ENCODE data around the gene CXorf38.

The CXorf38 gene

GRCh38 chrX:40647307-40648197 lies at the start of gene CXorf38:
Gene CXorf38 (minus strand): TSS chrX:40647561. CDS start chrX:40647520, 41 bp downstream.
- DNase-seq (ENCODE audit: low read depth): peak; percentile 97

DNA sequence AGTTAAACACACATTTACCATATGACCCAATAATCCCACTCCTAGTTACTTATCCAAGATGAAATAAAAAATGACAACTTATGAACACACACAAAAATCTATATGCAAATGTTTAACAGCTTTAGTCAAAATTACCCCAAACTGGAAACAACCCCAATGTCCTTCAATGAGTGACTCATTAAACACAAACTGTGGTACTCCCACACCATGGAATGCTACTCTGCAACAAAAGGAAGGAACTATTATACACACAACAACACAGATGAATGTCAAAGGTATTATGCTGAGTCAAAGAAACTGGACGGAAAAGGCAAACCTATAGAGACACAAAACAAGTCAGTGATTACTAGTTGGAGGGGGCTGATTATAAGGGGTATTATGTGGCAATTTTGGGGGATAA lies 47.4 kb upstream of the CXorf38 start:
- no peak for DNase-seq (ENCODE audit: low read depth)

- no peak for DNase-seq (ENCODE audit: low read depth)
Observed at GRCh38 chrX:40688929-40689328, 41.6 kb upstream of the CXorf38 start.

DNA sequence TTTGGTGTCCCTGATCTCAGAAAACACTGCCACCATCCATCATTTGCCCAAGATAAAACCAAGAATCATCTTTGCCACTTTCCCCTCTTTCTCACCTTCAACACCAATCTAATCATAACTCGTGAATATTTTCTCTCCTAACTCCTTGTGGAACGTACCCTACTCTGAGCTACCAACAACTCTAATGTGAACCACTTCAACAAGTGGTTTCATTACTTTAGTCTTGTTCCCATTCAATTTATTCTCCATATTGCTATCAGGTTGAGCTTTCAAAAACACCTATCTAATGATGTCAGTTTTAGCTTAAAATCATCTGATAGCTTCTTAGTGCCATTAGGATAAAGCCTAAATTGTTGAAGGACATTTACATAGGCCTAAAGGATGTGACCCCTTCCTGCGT lies 39.8 kb upstream of the CXorf38 start:
- DNase-seq (ENCODE audit: low read depth): no peak

- DNase-seq (ENCODE audit: low read depth): no peak
Observed at GRCh38 chrX:40685362-40685918, 38.1 kb upstream of the CXorf38 start.

GRCh38 chrX:40684092-40684491 lies 36.7 kb upstream of the CXorf38 start:
- DNase-seq (ENCODE audit: low read depth): no peak

DNA sequence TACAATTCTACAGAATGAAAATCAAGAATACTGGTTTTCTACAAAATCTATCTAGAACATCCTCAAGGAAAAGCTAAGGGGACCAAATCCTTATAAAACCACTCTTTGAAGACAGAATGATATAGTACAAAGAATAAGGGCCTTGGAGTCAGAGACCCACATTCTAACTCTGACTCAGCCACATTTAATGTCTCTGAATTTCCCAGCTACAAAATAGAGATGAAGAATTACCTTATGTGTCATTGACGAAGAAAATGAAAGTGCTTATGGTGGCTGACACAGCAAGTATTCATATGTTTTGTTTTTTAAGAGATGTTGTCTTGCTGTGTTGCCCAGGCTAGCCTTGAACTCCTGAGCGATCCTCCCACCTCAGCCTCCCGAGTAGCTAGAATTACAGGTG lies 35.9 kb upstream of the CXorf38 start:
- no peak for DNase-seq (ENCODE audit: low read depth)

DNA sequence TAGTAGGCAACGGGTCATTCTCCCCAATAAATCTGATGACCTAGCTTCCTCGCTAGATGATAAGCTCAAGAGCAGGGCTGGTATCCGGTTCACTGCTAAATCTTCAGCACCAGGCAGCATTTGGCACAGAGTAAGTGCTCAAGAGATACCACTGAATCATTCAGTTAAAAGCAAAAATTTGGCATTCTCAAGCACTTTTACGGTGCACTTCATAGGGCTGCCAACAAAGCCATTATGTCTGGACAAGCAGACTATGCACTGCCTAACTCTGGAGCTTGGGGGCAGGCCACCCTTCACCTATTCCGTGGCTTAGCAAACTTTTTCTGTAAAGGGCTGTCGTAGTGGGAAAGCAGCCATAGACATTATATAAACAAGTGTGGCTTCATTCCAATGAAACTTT lies 23.8 kb upstream of the CXorf38 start:
- no peak for DNase-seq (ENCODE audit: low read depth)

DNA sequence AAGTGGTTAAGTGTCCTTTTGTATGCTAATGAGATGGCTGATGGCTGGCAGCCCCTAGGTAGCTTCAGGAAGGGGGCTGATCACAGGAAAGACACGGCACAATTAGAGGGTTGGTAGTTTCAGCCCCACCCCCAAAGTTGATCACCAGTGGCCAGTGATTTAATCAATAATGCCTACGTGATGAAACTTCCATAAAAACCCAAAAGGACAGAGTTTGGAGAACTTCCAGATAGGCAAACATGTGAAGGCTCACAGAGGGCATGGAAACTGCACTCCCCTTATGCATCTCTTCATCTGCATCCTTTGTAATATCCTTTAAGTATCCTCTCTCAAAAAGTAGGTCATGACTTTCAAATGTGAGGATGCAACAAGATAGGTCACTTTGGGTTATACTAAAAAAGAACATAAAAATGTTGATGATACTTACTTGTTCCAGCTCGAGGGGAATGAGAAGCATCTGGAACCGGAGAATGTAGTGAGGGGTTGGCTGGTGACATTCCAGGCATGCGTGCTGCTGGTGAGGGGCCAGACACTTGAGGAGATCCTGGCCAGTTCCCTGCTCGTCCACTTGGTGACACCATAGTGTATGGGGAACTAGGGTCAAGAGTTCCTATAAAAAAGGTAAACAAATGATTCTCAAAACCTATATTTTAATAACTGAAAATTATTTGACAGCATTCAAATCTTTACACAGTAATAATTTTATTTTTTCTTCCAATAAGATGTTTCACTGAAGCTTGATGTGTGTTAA lies 16.7 kb upstream of the CXorf38 start:
- no peak for DNase-seq (ENCODE audit: low read depth)

- DNase-seq (ENCODE audit: low read depth): no peak
Observed at GRCh38 chrX:40663078-40663740, 15.8 kb upstream of the CXorf38 start.

DNA sequence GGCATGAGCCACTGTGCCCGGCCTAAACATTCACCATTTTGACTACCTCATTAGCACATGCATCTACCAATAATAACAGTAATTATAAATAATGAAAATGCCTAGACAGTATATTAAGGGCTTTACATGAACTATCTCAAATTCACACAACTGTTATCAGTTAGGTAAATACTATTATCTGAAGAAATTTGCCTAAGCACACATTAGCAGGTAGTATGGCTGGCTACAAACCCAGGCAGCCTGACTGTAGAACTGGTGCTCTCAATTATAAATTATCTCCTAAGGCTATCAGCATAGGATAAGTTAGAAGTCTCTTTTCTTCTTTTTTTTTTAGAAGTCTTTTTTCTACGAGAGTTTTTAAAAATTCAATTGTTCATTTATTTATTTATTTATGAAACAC lies 14.1 kb upstream of the CXorf38 start:
- DNase-seq (ENCODE audit: low read depth): no peak

- DNase-seq (ENCODE audit: low read depth): no peak
Observed at GRCh38 chrX:40660381-40660780, 13.0 kb upstream of the CXorf38 start.

- no peak for DNase-seq (ENCODE audit: low read depth)
Observed at GRCh38 chrX:40653535-40653934, 6.2 kb upstream of the CXorf38 start.

- no peak for DNase-seq (ENCODE audit: low read depth)
Observed at GRCh38 chrX:40652664-40653063, 5.3 kb upstream of the CXorf38 start.

DNA sequence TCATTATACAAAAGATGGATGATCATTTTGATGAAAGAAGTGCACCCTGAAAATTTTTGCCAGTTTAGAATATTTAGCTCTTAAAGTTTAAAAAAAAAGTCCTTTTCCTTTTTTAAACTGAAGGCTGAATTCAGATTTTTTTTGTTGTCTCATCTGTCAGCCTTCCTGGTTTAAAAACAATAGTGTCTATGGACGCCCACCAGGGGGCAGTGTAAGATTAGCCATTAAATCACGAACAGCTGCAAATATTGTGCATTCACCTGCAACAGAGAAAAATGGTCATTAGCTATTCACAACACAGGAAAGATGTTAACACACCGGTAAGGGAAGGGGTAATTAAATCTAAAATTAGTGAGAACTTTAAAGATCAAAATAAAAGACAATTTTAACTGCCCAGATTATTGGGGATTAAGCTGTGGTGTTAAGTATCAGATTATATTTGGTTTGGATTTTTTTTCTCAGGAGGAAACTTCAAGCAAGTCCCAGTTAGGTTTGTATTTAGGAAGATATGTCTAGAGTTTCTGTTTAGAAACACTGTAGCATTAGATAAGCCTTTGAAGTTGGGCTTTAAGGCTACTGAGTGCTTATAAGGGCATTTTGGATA lies 4.4 kb upstream of the CXorf38 start:
- DNase-seq (ENCODE audit: low read depth): peak; percentile 61

DNA sequence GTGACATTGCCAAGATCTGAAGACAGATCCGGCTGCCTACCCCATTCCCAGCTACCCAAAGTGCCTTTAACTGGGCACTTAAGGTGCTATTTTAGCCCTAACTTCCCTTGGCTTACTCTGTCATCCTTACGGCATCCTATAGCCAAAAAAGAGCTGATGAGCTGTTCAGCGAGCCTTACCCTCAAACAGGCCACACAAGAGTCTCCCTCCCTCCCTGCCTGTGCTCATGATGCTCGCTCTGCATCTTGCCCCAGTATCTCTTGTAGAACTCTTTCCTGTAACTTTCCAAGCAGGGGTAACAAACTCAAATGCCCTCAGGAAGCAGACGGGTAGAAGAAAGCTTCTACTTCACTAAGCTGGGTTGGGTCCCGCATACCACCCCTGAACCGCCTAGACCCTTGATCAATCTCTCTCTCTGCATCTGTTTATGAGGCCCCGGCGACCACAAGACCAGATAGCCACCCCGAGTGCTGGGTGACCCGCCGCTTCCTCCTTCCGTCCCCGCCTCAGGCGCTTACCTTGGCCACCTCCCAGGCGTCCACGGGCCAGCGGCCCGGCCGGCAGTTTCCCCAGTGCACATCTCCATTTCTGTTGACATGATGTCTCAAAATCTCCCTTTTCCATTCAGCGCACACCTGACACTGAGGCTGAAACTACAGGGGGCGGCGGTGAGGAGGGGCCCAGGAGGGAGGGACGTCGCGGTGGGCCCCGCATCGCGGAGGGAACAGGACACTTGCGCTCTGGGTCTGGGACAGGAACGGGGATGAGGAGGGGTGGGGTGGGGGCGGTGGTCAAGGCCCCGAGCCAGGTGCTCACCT lies 663 bp downstream of the CXorf38 start:
- DNase-seq (ENCODE audit: low read depth): no peak

GRCh38 chrX:40644821-40645358 lies 2.5 kb downstream of the CXorf38 start:
- DNase-seq (ENCODE audit: low read depth): no peak

GRCh38 chrX:40644176-40644575 lies 3.2 kb downstream of the CXorf38 start:
- DNase-seq (ENCODE audit: low read depth): no peak

GRCh38 chrX:40637687-40638086 lies 9.7 kb downstream of the CXorf38 start:
- no peak for DNase-seq (ENCODE audit: low read depth)

GRCh38 chrX:40632199-40632598 lies 15.2 kb downstream of the CXorf38 start:
- DNase-seq (ENCODE audit: low read depth): no peak

DNA sequence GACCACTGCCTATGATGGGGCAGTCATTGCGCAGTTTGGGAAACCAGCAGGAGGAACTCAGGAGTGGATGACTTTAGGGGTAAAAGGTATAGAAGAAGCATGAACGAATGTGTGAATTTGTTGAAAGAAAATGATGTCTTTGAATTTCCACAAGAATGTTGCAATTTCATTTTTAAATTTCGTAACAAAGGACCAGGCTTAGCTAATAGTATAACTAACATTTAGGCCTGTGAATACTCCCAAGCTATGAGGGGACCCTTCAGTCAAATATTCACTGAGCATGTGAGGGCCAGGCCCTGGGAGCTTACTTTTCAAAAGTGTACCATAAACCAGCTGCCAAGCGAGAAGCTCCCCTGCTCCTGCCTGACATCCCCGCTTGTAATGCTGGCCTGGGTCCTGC lies 18.9 kb downstream of the CXorf38 start:
- no peak for DNase-seq (ENCODE audit: low read depth)

All from stimulated activated CD8-positive, alpha-beta memory T cell treated with anti-CD3 and anti-CD28 coated beads, Interleukin-4, amount 100 ng/mL, for 24 hours (primary cell).